SU-DHL-6 (cell line): ENCODE results near the gene DUS4L.

Experiments
- H2AFZ ChIP-seq: fragments of 200-600 bp; sonication (generic); 2 replicates; pipeline ENCODE4 v1.6.1; 2014; ENCODE audit warnings: low read depth, mild to moderate bottlenecking, moderate library complexity, mixed read lengths, antibody characterized with exemption, low read length; ENCODE audit not compliant: severe bottlenecking
- H3F3A ChIP-seq: fragments of 200-600 bp; shearing (Covaris generic); 2 replicates; pipeline ENCODE4 v1.6.0; 2016; ENCODE audit warnings: antibody characterized with exemption, mild to moderate bottlenecking; ENCODE audit not compliant: insufficient read depth
- H3K27ac ChIP-seq: fragments of 200-600 bp; sonication (generic); 2 replicates; pipeline ENCODE4 v1.5.1; 2016; ENCODE audit warnings: low read depth, mild to moderate bottlenecking, low read length, moderate library complexity, mixed read lengths
- H3K27me3 ChIP-seq: fragments of 200-600 bp; sonication (generic), shearing (Covaris generic); 2 replicates; pipeline ENCODE4 v1.6.0; 2014; ENCODE audit warnings: mild to moderate bottlenecking, low read length
- H3K36me3 ChIP-seq: fragments of 200-600 bp; sonication (generic); 2 replicates; pipeline ENCODE4 v1.6.1; 2014; ENCODE audit warnings: mild to moderate bottlenecking, low read length, mixed read lengths
- H3K4me2 ChIP-seq: fragments of 300-600, 200-600 bp; shearing (Covaris generic), sonication (generic); 2 replicates; pipeline ENCODE4 v1.6.0; 2014; ENCODE audit warnings: low read length, low read depth, mild to moderate bottlenecking; ENCODE audit not compliant: poor library complexity, severe bottlenecking
- H3K4me3 ChIP-seq: fragments of 200-600 bp; sonication (generic); 2 replicates; pipeline ENCODE4 v1.5.1; 2014; ENCODE audit warnings: antibody characterized with exemption, low read length, mild to moderate bottlenecking, mixed read lengths; ENCODE audit not compliant: insufficient read depth, poor library complexity, severe bottlenecking
- H3K79me2 ChIP-seq: fragments of 200-600 bp; sonication (generic); 2 replicates; pipeline ENCODE4 v1.6.1; 2014; ENCODE audit warnings: mild to moderate bottlenecking, low read length, moderate library complexity; ENCODE audit not compliant: insufficient read depth
- H3K9ac ChIP-seq: fragments of 200-600 bp; sonication (generic); 2 replicates; pipeline ENCODE4 v1.7.0; 2014; ENCODE audit warnings: mild to moderate bottlenecking, low read length
- H3K9me2 ChIP-seq: fragments of 200-600 bp; sonication (generic); replicated peaks from 2 replicates; pipeline ENCODE4 v1.6.1; 2014; ENCODE audit warnings: low read length; ENCODE audit not compliant: insufficient read depth
- H3K9me3 ChIP-seq: fragments of 200-600 bp; sonication (generic); 2 replicates; pipeline ENCODE4 v1.6.1; 2014; ENCODE audit warnings: low read length, mixed read lengths; ENCODE audit not compliant: insufficient read depth
- H4K20me1 ChIP-seq: fragments of 200-600 bp; sonication (generic); 2 replicates; pipeline ENCODE4 v1.6.1; 2014; ENCODE audit warnings: low read depth, mild to moderate bottlenecking, antibody characterized with exemption, low read length, moderate library complexity, mixed read lengths
- EZH2phosphoT487 ChIP-seq: fragments of 200-600 bp; sonication (generic), shearing (Covaris generic); conservative IDR thresholded peaks from 2 replicates; pipeline ENCODE4 v1.6.1; 2018; ENCODE audit warnings: mild to moderate bottlenecking, antibody characterized with exemption, low read length, moderate library complexity, mixed read lengths
- TF ChIP-seq, protein P1 (sequence below): fragments of 200-600 bp; sonication (generic); IDR thresholded peaks from one replicate; pipeline ENCODE4 v1.5.1; 2017; ENCODE audit warnings: antibody characterized with exemption, mild to moderate bottlenecking, low read length, moderate library complexity; ENCODE audit not compliant: insufficient read depth, poor library complexity, severe bottlenecking

The DUS4L gene, protein sequence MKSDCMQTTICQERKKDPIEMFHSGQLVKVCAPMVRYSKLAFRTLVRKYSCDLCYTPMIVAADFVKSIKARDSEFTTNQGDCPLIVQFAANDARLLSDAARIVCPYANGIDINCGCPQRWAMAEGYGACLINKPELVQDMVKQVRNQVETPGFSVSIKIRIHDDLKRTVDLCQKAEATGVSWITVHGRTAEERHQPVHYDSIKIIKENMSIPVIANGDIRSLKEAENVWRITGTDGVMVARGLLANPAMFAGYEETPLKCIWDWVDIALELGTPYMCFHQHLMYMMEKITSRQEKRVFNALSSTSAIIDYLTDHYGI

DNA sequence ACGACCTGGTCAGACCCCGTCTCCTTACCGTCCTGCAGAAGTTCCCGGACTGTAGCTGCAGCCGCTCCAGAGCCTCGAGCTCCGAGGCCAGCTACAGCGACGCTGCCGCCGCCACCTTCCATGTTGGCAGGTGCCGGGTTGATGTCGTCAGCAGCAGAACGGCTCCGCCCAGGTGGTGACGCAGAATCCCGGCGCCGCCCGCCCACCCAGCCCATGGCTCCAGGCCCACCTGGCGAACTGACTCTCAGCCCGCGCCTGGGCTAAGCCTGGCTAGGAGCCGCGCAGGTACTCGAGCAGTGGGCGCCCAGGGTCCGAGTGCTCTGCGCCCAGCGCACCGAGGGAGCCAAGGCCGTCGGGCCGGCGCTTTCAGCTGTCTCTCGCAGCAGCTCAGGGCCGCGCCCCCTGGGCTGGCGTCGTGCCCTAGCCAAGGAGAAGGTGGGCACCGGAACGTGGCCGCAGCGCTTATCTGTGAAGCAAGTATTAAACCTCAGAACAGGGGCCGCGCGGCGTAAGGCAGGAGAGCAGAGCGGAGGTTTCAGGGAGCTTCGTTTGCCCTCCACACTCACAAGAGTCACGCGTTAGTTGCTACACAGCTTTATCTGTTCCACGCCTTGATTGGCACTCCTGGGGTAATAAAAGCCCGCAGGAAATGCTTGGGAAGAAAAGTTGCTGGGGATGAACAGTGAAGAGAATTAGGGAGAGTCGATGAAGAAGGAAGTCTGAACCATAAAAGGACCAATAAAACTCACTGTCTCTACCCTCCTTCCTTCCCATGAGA lies at the start of gene DUS4L, which contains the start of gene COG5:
DUS4L (plus strand) TSS at position 197 of the 778 bp plus-strand sequence. CDS start 3,100 bp downstream, outside the sequence.
COG5 (minus strand) TSS at position 146 of the 778 bp plus-strand sequence; CDS start at position 122, 24 bp downstream.
- Histone ChIP-seq H3K9me3 (no peaks in the 10 kb centered on the region), H4K20me1 (no peaks in the 10 kb centered on the region), H3K9me2 (no peaks in the 10 kb centered on the region), H2AFZ (peak within 1 kb of the TSS; percentile 78), H3K4me2 (peak within 1 kb of the TSS; percentile 77), H3F3A (no peaks in the 10 kb centered on the region), H3K4me3 (peak within 1 kb of the TSS; percentile 78), H3K36me3 (0 out of 2 replicates have a peak, but pooled peaks cover 4% of the 10 kb centered on the region), H3K27me3 (no peaks in the 10 kb centered on the region), H3K79me2 (peaks cover 42% of the 10 kb centered on the region), H3K9ac (peak within 1 kb of the TSS; percentile 81), H3K27ac (peak within 1 kb of the TSS; percentile 38)
- TF ChIP-seq EZH2phosphoT487 = no peak
- TF ChIP-seq, protein P1, sequence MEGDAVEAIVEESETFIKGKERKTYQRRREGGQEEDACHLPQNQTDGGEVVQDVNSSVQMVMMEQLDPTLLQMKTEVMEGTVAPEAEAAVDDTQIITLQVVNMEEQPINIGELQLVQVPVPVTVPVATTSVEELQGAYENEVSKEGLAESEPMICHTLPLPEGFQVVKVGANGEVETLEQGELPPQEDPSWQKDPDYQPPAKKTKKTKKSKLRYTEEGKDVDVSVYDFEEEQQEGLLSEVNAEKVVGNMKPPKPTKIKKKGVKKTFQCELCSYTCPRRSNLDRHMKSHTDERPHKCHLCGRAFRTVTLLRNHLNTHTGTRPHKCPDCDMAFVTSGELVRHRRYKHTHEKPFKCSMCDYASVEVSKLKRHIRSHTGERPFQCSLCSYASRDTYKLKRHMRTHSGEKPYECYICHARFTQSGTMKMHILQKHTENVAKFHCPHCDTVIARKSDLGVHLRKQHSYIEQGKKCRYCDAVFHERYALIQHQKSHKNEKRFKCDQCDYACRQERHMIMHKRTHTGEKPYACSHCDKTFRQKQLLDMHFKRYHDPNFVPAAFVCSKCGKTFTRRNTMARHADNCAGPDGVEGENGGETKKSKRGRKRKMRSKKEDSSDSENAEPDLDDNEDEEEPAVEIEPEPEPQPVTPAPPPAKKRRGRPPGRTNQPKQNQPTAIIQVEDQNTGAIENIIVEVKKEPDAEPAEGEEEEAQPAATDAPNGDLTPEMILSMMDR = no peak

DNA sequence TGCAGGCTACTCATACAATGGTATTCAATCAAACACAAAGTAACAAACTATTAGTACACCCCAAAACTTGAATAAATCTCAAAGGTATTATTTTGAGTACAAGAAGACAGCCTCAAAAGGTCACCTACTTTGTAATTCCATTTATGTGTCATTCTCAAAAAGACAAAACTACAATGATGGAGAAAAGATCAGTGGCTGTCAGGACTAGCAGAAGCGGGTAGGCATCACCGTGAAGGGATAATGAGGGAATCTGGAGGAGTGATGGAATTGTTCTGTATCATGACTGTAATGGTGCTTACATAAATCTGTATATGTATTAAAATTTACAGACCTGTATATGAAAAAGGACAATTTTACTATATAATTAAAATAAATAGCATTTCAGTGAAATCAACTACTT lies 37.1 kb upstream of the DUS4L start:
- Histone ChIP-seq H4K20me1 (no peaks in the 10 kb centered on the region; the same call in 1 of the 2 replicates), H3K4me3 (no peak overlapping the region), H3K9me3 (no peaks in the 10 kb centered on the region), H3K79me2 (no peaks in the 10 kb centered on the region), H3F3A (no peaks in the 10 kb centered on the region), H3K4me2 (no peak overlapping the region), H2AFZ (no peak overlapping the region), H3K9ac (no peak overlapping the region), H3K27ac (no peak overlapping the region), H3K9me2 (no peaks in the 10 kb centered on the region), H3K36me3 (0 out of 2 replicates have a peak, but pooled peaks cover 4% of the 10 kb centered on the region), H3K27me3 (no peaks in the 10 kb centered on the region)
- no peak for TF ChIP-seq EZH2phosphoT487
- TF ChIP-seq, protein P1 = no peak

DNA sequence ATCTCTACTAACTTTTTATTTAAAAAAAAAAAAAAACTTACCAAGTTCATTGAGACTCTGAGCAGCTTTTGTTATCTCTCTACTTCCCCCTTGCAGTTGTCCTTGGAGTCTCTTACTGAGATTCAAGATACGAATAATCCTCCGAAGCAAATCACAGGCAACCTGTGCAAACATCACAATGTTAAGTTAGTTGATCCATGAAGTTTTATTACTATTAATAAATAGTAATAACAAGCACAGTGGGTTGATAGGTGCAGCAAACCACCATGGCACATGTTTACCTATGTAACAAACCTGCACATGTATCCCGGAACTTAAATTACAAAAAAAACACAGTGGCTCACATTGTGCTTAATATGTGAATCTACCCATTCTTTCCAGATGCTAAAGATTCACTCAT lies 36.6 kb upstream of the DUS4L start:
- Histone ChIP-seq H3K4me3 (no peak overlapping the region), H3K9me2 (no peaks in the 10 kb centered on the region), H4K20me1 (no peaks in the 10 kb centered on the region; the same call in 1 of the 2 replicates), H3K27me3 (no peaks in the 10 kb centered on the region), H2AFZ (no peak overlapping the region), H3K36me3 (0 out of 2 replicates have a peak, but pooled peaks cover 4% of the 10 kb centered on the region), H3K79me2 (0 out of 2 replicates have a peak, but pooled peaks cover 2% of the 10 kb centered on the region), H3F3A (no peaks in the 10 kb centered on the region), H3K4me2 (no peak overlapping the region), H3K9me3 (no peaks in the 10 kb centered on the region), H3K27ac (no peak overlapping the region), H3K9ac (no peak overlapping the region)
- TF ChIP-seq EZH2phosphoT487 = no peak
- TF ChIP-seq, protein P1 = no peak
